Measurements from ENCODE around the gene VAC14.
"Not testable (repeated sequence)": the region's sequence is repeated elsewhere in the genome, so short reads cannot be mapped to it uniquely, and the experiment has no call there.

- not testable (repeated sequence) for TF ChIP-seq CTCF (IDR thresholded peaks at IDR 0.05; ENCODE audit: poor library complexity, severe bottlenecking); SMC3 (conservative IDR thresholded peaks at IDR 0.05; ENCODE audit: poor library complexity); EP300 (conservative IDR thresholded peaks at IDR 0.05; ENCODE audit: poor library complexity, severe bottlenecking); POLR2AphosphoS5 (IDR thresholded peaks at IDR 0.05); EZH2 (IDR thresholded peaks at IDR 0.05; ENCODE audit: borderline replicate concordance, insufficient read depth, low read length, poor library complexity, severe bottlenecking); REST (IDR thresholded peaks at IDR 0.05; ENCODE audit: borderline replicate concordance)
Measured at GRCh38 chr16:70643264-70643663, 157.7 kb downstream of the VAC14 start.
